Breast epithelium (tissue), 4 donors: Measurements from ENCODE around the gene KLHL26. TPM values are rescaled to one million over a fixed set of nuclear protein-coding genes. Genes with fewer than 3 reads are reported as not detected.
A peak's percentile ranks its signal among the peaks of the same experiment; 100 is the strongest.

Source experiments
- DNase-seq, 2 donors: peaks; one replicate each; pipeline ENCODE4 v3.0.0-alpha.2; 2019; ENCODE audit warnings: low spot score in 2 of 2
- H3K27ac ChIP-seq, 2 donors: fragments of 200-600 bp; sonication (generic) in 1 of 2; one replicate each; pipeline ENCODE4 v1.5.1; 2016 to 2019; ENCODE audit warnings: mild to moderate bottlenecking in 1 of 2
- H3K27me3 ChIP-seq, 2 donors: fragments of 200-600 bp; sonication (generic) in 1 of 2; one replicate each; pipeline versions ENCODE4 v1.5.1 to v1.6.0; 2017 to 2019; ENCODE audit warnings: control low read depth in 1 of 2, mild to moderate bottlenecking in 1 of 2
- H3K36me3 ChIP-seq: fragments of 200-600 bp; one replicate; pipeline ENCODE4 v1.5.1; 2019
- H3K4me1 ChIP-seq, 2 donors: fragments of 200-600 bp; sonication (generic); one replicate each; pipeline ENCODE4 v1.5.1; 2016 to 2019; ENCODE audit warnings: control low read depth in 1 of 2
- H3K4me3 ChIP-seq, 3 donors: fragments of 200-600 bp; sonication (generic); 1 replicate in 2 of 3; 2 replicates in 1 of 3; pipeline ENCODE4 v1.5.1; 2016 to 2019; ENCODE audit warnings: mild to moderate bottlenecking in 3 of 3, moderate library complexity in 2 of 3
- H3K9me3 ChIP-seq, 2 donors: fragments of 200-600 bp; sonication (generic) in 1 of 2; one replicate each; pipeline ENCODE4 v1.5.1; 2016 to 2019; ENCODE audit warnings: control low read depth in 1 of 2
- CTCF ChIP-seq, 3 donors: fragments of 450-650 bp; IDR thresholded peaks; one replicate each; pipeline ENCODE4 v1.5.1; 2016 to 2017; ENCODE audit warnings: antibody characterized with exemption in 3 of 3, mild to moderate bottlenecking in 3 of 3, moderate library complexity in 3 of 3
- POLR2A ChIP-seq: fragments of 450-650 bp; IDR thresholded peaks from one replicate; pipeline ENCODE4 v1.6.1; 2016; ENCODE audit warnings: antibody characterized with exemption, mild to moderate bottlenecking, moderate library complexity
- POLR2AphosphoS5 ChIP-seq, 3 donors: sonication (generic); formaldehyde crosslinking; IDR thresholded peaks; one replicate each; pipeline ENCODE4 v1.6.1; 2017; ENCODE audit warnings: antibody characterized with exemption in 3 of 3
- intact Hi-C: fragments of 100-400 bp; cut with DNase I; formaldehyde crosslinking; loops from one replicate; pipeline ENCODE4 v1.15.1; 2023; ENCODE audit warnings: low total_unique reads
- total RNA-seq, 3 donors: library from RNA; depleted of rRNA; stranded (reverse); fragments of >200 nt; gene quantifications; one replicate each; pipeline ENCODE4 v1.1.0, GENCODE V29; 2016

The KLHL26 gene
- total RNA-seq, 3 donors from 2014 or later, result 7.0 to 18.1 (median 14.7) TPM

- Histone ChIP-seq H3K4me3 (peak overlapping the region in 1 of 3 donors; percentile 17), H3K36me3 (peaks cover 4% of the 10 kb centered on the region), H3K27me3 (no peaks in the 10 kb centered on the region), H3K4me1 (no peaks in the 10 kb centered on the region), H3K9me3 (no peaks in the 10 kb centered on the region), H3K27ac (peak overlapping the region in 1 of 2 donors; percentile 38)
- intact Hi-C loops, result no loop called here
- no peak for TF ChIP-seq POLR2AphosphoS5 (IDR thresholded peaks at IDR 0.05)
- no peak for TF ChIP-seq CTCF (IDR thresholded peaks at IDR 0.05)
- no peak for TF ChIP-seq POLR2A
- DNase-seq, result no peak
Observed at GRCh38 chr19:18665771-18666202, 29.0 kb downstream of the KLHL26 start.

- Histone ChIP-seq H3K27ac (peak overlapping the region in 1 of 2 donors; percentile 38), H3K27me3 (no peaks in the 10 kb centered on the region), H3K9me3 (no peaks in the 10 kb centered on the region), H3K4me1 (no peaks in the 10 kb centered on the region), H3K36me3 (peaks cover 4% of the 10 kb centered on the region), H3K4me3 (no peak overlapping the region)
- TF ChIP-seq CTCF (IDR thresholded peaks at IDR 0.05), result no peak
- no peak for TF ChIP-seq POLR2AphosphoS5 (IDR thresholded peaks at IDR 0.05)
- TF ChIP-seq POLR2A, result no peak
- intact Hi-C loops, result no loop called here
- DNase-seq, result no peak
Observed at GRCh38 chr19:18666317-18666716, 29.5 kb downstream of the KLHL26 start.

GRCh38 chr19:18666784-18667183 lies 30.0 kb downstream of the KLHL26 start:
- no peak for DNase-seq
- Histone ChIP-seq H3K4me3 (no peak overlapping the region), H3K9me3 (no peaks in the 10 kb centered on the region), H3K27ac (no peak overlapping the region), H3K4me1 (no peaks in the 10 kb centered on the region), H3K27me3 (no peaks in the 10 kb centered on the region), H3K36me3 (peaks cover 4% of the 10 kb centered on the region)
- intact Hi-C loops, result no loop called here
- TF ChIP-seq POLR2A, result no peak

- no peak for TF ChIP-seq POLR2AphosphoS5 (IDR thresholded peaks at IDR 0.05)
- TF ChIP-seq POLR2A, result no peak
- no peak for TF ChIP-seq CTCF (IDR thresholded peaks at IDR 0.05)
- Histone ChIP-seq H3K4me1 (no peaks in the 10 kb centered on the region), H3K36me3 (peaks cover 4% of the 10 kb centered on the region), H3K27me3 (no peaks in the 10 kb centered on the region), H3K4me3 (no peak overlapping the region), H3K27ac (no peak overlapping the region), H3K9me3 (no peaks in the 10 kb centered on the region)
- no peak for DNase-seq
- intact Hi-C loops, result no loop called here
Observed at GRCh38 chr19:18667531-18668251, 30.9 kb downstream of the KLHL26 start.

GRCh38 chr19:18668252-18668631 lies 31.4 kb downstream of the KLHL26 start:
- Histone ChIP-seq H3K4me3 (no peak overlapping the region), H3K4me1 (no peaks in the 10 kb centered on the region), H3K9me3 (no peaks in the 10 kb centered on the region), H3K27ac (no peak overlapping the region), H3K27me3 (no peaks in the 10 kb centered on the region), H3K36me3 (peaks cover 4% of the 10 kb centered on the region)
- intact Hi-C loops, result no loop called here
- TF ChIP-seq POLR2A (no peak), CTCF (IDR thresholded peaks at IDR 0.05) (no peak)
- no peak for DNase-seq
